SU-DHL-6 (cell line): ENCODE data around the gene MAP7D2.

ENCODE experiments used
- H2AFZ ChIP-seq: fragments of 200-600 bp; sonication (generic); 2 replicates; pipeline ENCODE4 v1.6.1; 2014; ENCODE audit warnings: low read depth, mild to moderate bottlenecking, moderate library complexity, mixed read lengths, antibody characterized with exemption, low read length; ENCODE audit not compliant: severe bottlenecking
- H3F3A ChIP-seq: fragments of 200-600 bp; shearing (Covaris generic); 2 replicates; pipeline ENCODE4 v1.6.0; 2016; ENCODE audit warnings: antibody characterized with exemption, mild to moderate bottlenecking; ENCODE audit not compliant: insufficient read depth
- H3K27ac ChIP-seq: fragments of 200-600 bp; sonication (generic); 2 replicates; pipeline ENCODE4 v1.5.1; 2016; ENCODE audit warnings: low read depth, mild to moderate bottlenecking, low read length, moderate library complexity, mixed read lengths
- H3K27me3 ChIP-seq: fragments of 200-600 bp; sonication (generic), shearing (Covaris generic); 2 replicates; pipeline ENCODE4 v1.6.0; 2014; ENCODE audit warnings: mild to moderate bottlenecking, low read length
- H3K36me3 ChIP-seq: fragments of 200-600 bp; sonication (generic); 2 replicates; pipeline ENCODE4 v1.6.1; 2014; ENCODE audit warnings: mild to moderate bottlenecking, low read length, mixed read lengths
- H3K4me2 ChIP-seq: fragments of 300-600, 200-600 bp; shearing (Covaris generic), sonication (generic); 2 replicates; pipeline ENCODE4 v1.6.0; 2014; ENCODE audit warnings: low read length, low read depth, mild to moderate bottlenecking; ENCODE audit not compliant: poor library complexity, severe bottlenecking
- H3K4me3 ChIP-seq: fragments of 200-600 bp; sonication (generic); 2 replicates; pipeline ENCODE4 v1.5.1; 2014; ENCODE audit warnings: antibody characterized with exemption, low read length, mild to moderate bottlenecking, mixed read lengths; ENCODE audit not compliant: insufficient read depth, poor library complexity, severe bottlenecking
- H3K79me2 ChIP-seq: fragments of 200-600 bp; sonication (generic); 2 replicates; pipeline ENCODE4 v1.6.1; 2014; ENCODE audit warnings: mild to moderate bottlenecking, low read length, moderate library complexity; ENCODE audit not compliant: insufficient read depth
- H3K9ac ChIP-seq: fragments of 200-600 bp; sonication (generic); 2 replicates; pipeline ENCODE4 v1.7.0; 2014; ENCODE audit warnings: mild to moderate bottlenecking, low read length
- H3K9me2 ChIP-seq: fragments of 200-600 bp; sonication (generic); replicated peaks from 2 replicates; pipeline ENCODE4 v1.6.1; 2014; ENCODE audit warnings: low read length; ENCODE audit not compliant: insufficient read depth
- H3K9me3 ChIP-seq: fragments of 200-600 bp; sonication (generic); 2 replicates; pipeline ENCODE4 v1.6.1; 2014; ENCODE audit warnings: low read length, mixed read lengths; ENCODE audit not compliant: insufficient read depth
- H4K20me1 ChIP-seq: fragments of 200-600 bp; sonication (generic); 2 replicates; pipeline ENCODE4 v1.6.1; 2014; ENCODE audit warnings: low read depth, mild to moderate bottlenecking, antibody characterized with exemption, low read length, moderate library complexity, mixed read lengths
- EZH2phosphoT487 ChIP-seq: fragments of 200-600 bp; sonication (generic), shearing (Covaris generic); conservative IDR thresholded peaks from 2 replicates; pipeline ENCODE4 v1.6.1; 2018; ENCODE audit warnings: mild to moderate bottlenecking, antibody characterized with exemption, low read length, moderate library complexity, mixed read lengths
- TF ChIP-seq, protein P1 (sequence below): fragments of 200-600 bp; sonication (generic); IDR thresholded peaks from one replicate; pipeline ENCODE4 v1.5.1; 2017; ENCODE audit warnings: antibody characterized with exemption, mild to moderate bottlenecking, low read length, moderate library complexity; ENCODE audit not compliant: insufficient read depth, poor library complexity, severe bottlenecking

The MAP7D2 gene

DNA sequence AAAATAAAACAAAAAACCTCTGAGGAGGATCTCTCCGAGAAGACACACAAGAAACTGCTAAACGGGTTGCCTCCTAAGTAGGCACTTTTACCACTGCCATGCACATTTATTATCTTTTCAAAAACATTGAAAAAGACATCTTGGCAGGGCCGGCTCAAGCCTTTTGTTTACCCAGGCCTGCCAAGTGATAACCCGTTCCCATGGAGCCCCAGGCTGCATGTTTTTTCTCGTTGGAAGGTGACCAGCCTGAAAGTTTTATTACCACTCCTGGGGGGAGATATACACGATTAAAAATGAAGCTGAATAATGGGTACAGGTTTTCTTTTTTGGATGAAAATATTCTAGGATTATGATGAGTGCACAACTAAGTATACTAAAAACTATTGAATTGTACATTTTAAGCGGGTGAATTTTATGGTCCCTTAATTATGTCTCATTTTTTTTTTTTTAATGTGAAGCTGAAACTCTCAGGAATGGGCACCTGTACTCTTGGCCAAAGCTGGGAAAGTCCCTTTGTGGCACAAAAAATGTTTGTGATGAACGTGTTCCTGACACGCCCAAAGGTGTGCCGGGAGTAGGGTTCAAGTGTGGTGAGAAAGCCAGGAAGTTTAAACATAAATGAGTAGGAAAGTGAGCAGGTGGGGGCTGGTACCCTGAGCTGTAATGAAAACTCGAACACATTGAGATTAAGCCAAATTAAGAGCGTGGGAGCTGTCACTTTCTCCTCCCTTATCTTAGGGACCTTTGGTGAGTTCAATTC is 1.5 kb upstream of the MAP7D2 start:
- H4K20me1 ChIP-seq, result no peaks in the 10 kb centered on the region
- H3K9ac ChIP-seq, result no peak overlapping the region
- H3K9me2 ChIP-seq, result no peaks in the 10 kb centered on the region
- no peak overlapping the region for H3K27ac ChIP-seq
- no peaks in the 10 kb centered on the region for H3K27me3 ChIP-seq
- no peak for TF ChIP-seq EZH2phosphoT487
- TF ChIP-seq, protein P1, sequence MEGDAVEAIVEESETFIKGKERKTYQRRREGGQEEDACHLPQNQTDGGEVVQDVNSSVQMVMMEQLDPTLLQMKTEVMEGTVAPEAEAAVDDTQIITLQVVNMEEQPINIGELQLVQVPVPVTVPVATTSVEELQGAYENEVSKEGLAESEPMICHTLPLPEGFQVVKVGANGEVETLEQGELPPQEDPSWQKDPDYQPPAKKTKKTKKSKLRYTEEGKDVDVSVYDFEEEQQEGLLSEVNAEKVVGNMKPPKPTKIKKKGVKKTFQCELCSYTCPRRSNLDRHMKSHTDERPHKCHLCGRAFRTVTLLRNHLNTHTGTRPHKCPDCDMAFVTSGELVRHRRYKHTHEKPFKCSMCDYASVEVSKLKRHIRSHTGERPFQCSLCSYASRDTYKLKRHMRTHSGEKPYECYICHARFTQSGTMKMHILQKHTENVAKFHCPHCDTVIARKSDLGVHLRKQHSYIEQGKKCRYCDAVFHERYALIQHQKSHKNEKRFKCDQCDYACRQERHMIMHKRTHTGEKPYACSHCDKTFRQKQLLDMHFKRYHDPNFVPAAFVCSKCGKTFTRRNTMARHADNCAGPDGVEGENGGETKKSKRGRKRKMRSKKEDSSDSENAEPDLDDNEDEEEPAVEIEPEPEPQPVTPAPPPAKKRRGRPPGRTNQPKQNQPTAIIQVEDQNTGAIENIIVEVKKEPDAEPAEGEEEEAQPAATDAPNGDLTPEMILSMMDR, result no peak
- H3K36me3 ChIP-seq, result no peaks in the 10 kb centered on the region
- no peaks in the 10 kb centered on the region for H3K9me3 ChIP-seq
- H3F3A ChIP-seq, result no peaks in the 10 kb centered on the region
- no peak overlapping the region for H3K4me3 ChIP-seq
- H2AFZ ChIP-seq, result no peak overlapping the region
- no peaks in the 10 kb centered on the region for H3K79me2 ChIP-seq
- no peak overlapping the region for H3K4me2 ChIP-seq

DNA sequence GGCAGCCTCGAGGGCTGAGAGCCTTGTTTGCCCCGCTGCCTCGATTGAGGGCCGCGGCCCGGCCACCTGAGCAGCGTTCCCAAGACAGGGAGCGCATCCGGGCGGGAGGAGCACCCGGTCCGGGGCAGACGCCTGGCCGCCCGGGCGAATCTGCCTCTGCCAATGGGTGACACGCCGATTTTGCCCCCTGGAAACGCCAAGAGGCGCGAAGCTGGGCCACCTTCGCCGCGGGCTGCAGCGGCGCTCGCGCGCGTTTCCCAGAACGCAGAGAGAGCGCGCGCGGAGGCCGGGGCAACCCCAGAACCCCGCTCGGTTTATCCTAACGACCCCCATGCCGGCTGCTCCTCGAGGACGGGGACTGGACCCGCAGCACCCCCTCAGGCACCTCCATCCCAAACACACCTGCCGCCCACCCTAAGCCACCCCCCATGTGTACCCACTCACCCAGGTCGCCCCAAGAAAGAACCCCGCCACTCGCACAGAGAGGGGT is 575 bp downstream of the MAP7D2 start:
- H3K4me2 ChIP-seq, result no peak overlapping the region

DNA sequence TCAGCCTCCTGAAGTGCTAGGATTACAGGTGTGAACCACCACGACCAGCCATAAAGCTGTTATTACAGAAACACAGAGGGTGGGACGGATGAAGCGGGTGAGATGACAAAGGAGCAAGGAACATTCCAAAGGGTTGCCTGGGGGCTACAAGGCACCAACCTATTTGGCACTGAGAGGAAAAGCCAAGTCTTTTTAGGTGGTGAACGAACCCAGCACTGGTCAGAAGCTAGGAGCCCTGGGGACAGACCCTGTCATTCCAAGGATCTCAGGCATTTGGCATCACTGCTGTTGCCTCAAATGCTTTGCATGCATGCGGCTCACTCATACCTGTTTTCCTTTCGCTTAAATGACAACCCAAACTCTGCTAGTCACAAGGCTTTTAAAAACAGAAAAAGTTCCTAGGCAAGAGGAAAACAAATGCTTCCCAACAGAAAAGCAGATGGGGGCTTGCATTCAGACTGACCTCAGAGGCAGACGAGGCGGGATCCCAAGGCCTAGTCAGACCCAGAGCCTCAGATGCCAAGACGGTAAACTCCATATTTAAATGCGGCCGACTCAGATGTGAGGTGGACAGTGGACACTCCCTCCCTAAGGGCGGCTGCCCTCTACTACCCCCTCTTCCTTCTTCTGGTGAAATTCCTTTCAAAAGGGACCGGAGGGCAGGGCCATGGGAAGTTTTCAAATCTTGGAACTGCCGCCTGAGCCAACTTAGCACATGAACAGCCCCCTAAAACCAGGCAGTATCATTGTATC is 4.5 kb downstream of the MAP7D2 start:
- Histone ChIP-seq H3K27me3 (no peaks in the 10 kb centered on the region), H3K4me3 (no peak overlapping the region), H3K9me2 (no peaks in the 10 kb centered on the region), H3K4me2 (no peak overlapping the region), H3K9ac (no peak overlapping the region), H3K9me3 (no peaks in the 10 kb centered on the region), H3F3A (no peaks in the 10 kb centered on the region), H3K36me3 (no peaks in the 10 kb centered on the region), H2AFZ (no peak overlapping the region), H3K27ac (no peak overlapping the region), H4K20me1 (no peaks in the 10 kb centered on the region), H3K79me2 (no peaks in the 10 kb centered on the region)
- TF ChIP-seq EZH2phosphoT487, result no peak

More for the DNA sequence above, 575 bp downstream of the MAP7D2 start:
- Histone ChIP-seq H4K20me1 (no peaks in the 10 kb centered on the region), H3K27ac (no peak overlapping the region), H2AFZ (no peak overlapping the region), H3K9ac (no peak overlapping the region), H3K79me2 (no peaks in the 10 kb centered on the region), H3K36me3 (no peaks in the 10 kb centered on the region), H3K9me2 (no peaks in the 10 kb centered on the region), H3K4me3 (no peak overlapping the region), H3K9me3 (no peaks in the 10 kb centered on the region), H3K27me3 (no peaks in the 10 kb centered on the region), H3F3A (no peaks in the 10 kb centered on the region)
- TF ChIP-seq EZH2phosphoT487, result no peak
- TF ChIP-seq, protein P1, result no peak
